Panc1 (cell line): ENCODE measurements around the gene PKD1L1.

ENCODE experiments used
- POLR2AphosphoS5 ChIP-seq: IDR thresholded peaks from 2 replicates; pipeline ENCODE4 v1.6.1; 2012; ENCODE audit warnings: mild to moderate bottlenecking, low read depth, low read length, moderate library complexity
- SIN3A ChIP-seq: IDR thresholded peaks from 2 replicates; pipeline ENCODE4 v1.6.1; 2012; ENCODE audit warnings: low read depth, mild to moderate bottlenecking, low read length, moderate library complexity, borderline replicate concordance; ENCODE audit not compliant: insufficient read depth
- TCF7L2 ChIP-seq: IDR thresholded peaks from 2 replicates; pipeline ENCODE4 v1.6.1; 2011; ENCODE audit warnings: mild to moderate bottlenecking, low read depth, low read length, inconsistent platforms
- TF ChIP-seq, protein P1 (sequence below): fragments of 450-650 bp; IDR thresholded peaks from 2 replicates; pipeline ENCODE4 v1.5.1; 2017; ENCODE audit warnings: mild to moderate bottlenecking
- TF ChIP-seq, protein P2 (sequence below), 2 experiments: IDR thresholded peaks; 2 replicates each; pipeline ENCODE4 v1.6.1; 2011 to 2012; ENCODE audit warnings: low read depth in 2 of 2, control low read depth in 1 of 2, low read length in 1 of 2, mild to moderate bottlenecking in 1 of 2, moderate library complexity in 1 of 2; ENCODE audit not compliant: insufficient read depth in 1 of 2

DNA sequence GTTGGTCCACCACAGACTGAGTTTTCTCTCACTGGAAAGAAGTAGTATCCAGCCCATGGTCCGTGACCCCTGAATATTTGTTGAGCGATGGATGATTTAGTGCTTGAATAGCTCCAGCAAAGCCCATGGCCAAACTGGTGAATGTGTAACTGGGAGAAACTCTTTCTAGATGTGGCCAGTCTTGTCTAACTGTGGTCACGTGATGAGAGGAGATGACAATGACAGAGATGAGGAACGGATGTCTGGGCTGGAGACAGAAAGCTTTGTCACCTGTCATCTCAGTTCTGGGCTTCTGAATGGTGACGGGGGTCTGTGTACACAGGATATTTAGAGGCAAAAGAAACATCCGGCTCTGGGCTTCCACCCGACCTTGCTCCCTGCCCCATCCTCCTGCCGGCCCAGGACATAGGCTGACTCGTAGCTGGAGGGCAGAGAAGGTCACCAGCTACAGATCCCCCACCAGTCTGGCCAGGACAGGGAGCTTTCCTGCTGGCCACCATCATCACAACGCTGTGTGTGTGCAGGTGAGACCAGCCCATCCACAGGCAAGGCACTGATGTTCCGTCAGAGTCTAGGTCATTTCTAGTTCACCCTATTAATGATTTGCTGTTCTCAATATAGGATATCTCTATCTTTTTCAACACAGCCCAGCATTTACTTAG lies 213.8 kb downstream of the PKD1L1 start:
- TF ChIP-seq, protein P1, sequence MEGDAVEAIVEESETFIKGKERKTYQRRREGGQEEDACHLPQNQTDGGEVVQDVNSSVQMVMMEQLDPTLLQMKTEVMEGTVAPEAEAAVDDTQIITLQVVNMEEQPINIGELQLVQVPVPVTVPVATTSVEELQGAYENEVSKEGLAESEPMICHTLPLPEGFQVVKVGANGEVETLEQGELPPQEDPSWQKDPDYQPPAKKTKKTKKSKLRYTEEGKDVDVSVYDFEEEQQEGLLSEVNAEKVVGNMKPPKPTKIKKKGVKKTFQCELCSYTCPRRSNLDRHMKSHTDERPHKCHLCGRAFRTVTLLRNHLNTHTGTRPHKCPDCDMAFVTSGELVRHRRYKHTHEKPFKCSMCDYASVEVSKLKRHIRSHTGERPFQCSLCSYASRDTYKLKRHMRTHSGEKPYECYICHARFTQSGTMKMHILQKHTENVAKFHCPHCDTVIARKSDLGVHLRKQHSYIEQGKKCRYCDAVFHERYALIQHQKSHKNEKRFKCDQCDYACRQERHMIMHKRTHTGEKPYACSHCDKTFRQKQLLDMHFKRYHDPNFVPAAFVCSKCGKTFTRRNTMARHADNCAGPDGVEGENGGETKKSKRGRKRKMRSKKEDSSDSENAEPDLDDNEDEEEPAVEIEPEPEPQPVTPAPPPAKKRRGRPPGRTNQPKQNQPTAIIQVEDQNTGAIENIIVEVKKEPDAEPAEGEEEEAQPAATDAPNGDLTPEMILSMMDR: no peak
- TF ChIP-seq SIN3A (no peak), TCF7L2 (no peak), POLR2AphosphoS5 (no peak)
- TF ChIP-seq, protein P2, sequence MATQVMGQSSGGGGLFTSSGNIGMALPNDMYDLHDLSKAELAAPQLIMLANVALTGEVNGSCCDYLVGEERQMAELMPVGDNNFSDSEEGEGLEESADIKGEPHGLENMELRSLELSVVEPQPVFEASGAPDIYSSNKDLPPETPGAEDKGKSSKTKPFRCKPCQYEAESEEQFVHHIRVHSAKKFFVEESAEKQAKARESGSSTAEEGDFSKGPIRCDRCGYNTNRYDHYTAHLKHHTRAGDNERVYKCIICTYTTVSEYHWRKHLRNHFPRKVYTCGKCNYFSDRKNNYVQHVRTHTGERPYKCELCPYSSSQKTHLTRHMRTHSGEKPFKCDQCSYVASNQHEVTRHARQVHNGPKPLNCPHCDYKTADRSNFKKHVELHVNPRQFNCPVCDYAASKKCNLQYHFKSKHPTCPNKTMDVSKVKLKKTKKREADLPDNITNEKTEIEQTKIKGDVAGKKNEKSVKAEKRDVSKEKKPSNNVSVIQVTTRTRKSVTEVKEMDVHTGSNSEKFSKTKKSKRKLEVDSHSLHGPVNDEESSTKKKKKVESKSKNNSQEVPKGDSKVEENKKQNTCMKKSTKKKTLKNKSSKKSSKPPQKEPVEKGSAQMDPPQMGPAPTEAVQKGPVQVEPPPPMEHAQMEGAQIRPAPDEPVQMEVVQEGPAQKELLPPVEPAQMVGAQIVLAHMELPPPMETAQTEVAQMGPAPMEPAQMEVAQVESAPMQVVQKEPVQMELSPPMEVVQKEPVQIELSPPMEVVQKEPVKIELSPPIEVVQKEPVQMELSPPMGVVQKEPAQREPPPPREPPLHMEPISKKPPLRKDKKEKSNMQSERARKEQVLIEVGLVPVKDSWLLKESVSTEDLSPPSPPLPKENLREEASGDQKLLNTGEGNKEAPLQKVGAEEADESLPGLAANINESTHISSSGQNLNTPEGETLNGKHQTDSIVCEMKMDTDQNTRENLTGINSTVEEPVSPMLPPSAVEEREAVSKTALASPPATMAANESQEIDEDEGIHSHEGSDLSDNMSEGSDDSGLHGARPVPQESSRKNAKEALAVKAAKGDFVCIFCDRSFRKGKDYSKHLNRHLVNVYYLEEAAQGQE (IDR thresholded peaks at IDR 0.05; ENCODE audit: insufficient read depth in 1 of 2, low read depth in 2 of 2, low read length in 1 of 2): no peak
